GM12892 (cell line): ENCODE data around the gene PIEZO1.
A peak's percentile ranks its signal among the peaks of the same experiment; 100 is the strongest.

ENCODE experiments used
- DNase-seq: peaks from one replicate; pipeline ENCODE4 v3.0.0; 2011; ENCODE audit not compliant: insufficient read length
- FAIRE-seq: peaks from 2 replicates; lab custom pipeline; 2011; peaks lifted over from hg19 to GRCh38; lab: Jason Lieb, UNC
- POLR2A ChIP-seq: IDR thresholded peaks from 2 replicates; pipeline ENCODE4 v1.6.1; 2011; ENCODE audit warnings: low read depth, low read length, control low read depth
- POLR2AphosphoS5 ChIP-seq: IDR thresholded peaks from 2 replicates; pipeline ENCODE4 v1.6.1; 2011; ENCODE audit warnings: low read depth, low read length, control low read depth
- TAF1 ChIP-seq: IDR thresholded peaks from 2 replicates; pipeline ENCODE4 v1.6.1; 2011; ENCODE audit warnings: low read depth, mild to moderate bottlenecking, control low read depth, low read length, borderline replicate concordance

PIEZO1 gene

GRCh38 chr16:88700636-88701482 is 84.2 kb downstream of the PIEZO1 start:
- DNase-seq (peak; percentile 97), FAIRE-seq (peak; percentile 98)
- no peak for TF ChIP-seq TAF1
- peak; percentile 59; the same call in 1 of the 2 replicates for TF ChIP-seq POLR2A
- 0 out of 2 replicates have a peak, but pooled peaks have one; percentile 26 for TF ChIP-seq POLR2AphosphoS5

GRCh38 chr16:88700322-88700635 is 84.7 kb downstream of the PIEZO1 start:
- DNase-seq, result no peak
- no peak for TF ChIP-seq TAF1
- no peak for FAIRE-seq

- FAIRE-seq (no peak), DNase-seq (no peak)
- no peak for TF ChIP-seq POLR2AphosphoS5
Measured at GRCh38 chr16:88699180-88699579, 85.8 kb downstream of the PIEZO1 start.

- no peak for DNase-seq
- no peak for TF ChIP-seq POLR2AphosphoS5
- TF ChIP-seq POLR2A, result no peak
- no peak for TF ChIP-seq TAF1
- no peak for FAIRE-seq
Measured at GRCh38 chr16:88698646-88699045, 86.4 kb downstream of the PIEZO1 start.

GRCh38 chr16:88697831-88698615 is 87.0 kb downstream of the PIEZO1 start:
- FAIRE-seq (no peak), DNase-seq (no peak)
- no peak for TF ChIP-seq POLR2A
- no peak for TF ChIP-seq TAF1
- TF ChIP-seq POLR2AphosphoS5, result no peak

DNA sequence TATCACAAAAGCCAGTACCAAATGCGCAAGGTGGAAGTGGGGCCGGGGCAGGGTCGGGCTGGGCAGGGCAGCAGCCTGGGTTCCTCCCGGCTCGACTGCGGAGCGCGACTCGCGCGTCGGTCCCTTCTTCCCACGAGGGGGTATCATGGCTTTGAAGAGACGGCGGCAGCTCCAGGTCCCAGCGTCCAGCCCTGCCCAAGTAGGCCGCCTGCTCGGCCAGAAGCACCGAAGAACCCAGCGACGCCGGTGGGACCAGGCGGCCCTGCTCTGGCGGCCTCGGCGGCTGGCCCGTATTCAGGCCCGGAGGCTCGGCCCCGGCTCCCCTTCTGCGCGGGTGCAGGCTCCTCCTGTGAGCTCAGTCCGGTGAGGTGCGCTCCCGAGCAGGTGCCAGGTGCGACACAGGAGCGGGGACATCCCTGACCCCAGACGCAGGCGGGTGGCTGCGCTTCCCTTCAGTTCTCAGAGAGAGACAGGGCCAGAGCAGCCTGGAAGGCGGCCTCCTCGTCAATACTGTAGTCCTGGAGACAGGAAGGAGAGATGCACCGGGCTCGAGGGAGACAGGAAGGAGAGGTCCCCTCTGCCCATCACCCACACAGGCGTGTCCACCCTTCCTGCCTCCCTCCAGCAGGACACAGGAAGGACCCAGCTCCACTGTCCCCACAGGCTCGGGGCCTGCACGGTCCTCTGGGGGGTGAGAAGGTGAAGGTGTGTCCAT is 87.7 kb downstream of the PIEZO1 start:
- DNase-seq, result no peak
- TF ChIP-seq POLR2AphosphoS5 (no peak), TAF1 (no peak), POLR2A (no peak)
- FAIRE-seq, result no peak

DNA sequence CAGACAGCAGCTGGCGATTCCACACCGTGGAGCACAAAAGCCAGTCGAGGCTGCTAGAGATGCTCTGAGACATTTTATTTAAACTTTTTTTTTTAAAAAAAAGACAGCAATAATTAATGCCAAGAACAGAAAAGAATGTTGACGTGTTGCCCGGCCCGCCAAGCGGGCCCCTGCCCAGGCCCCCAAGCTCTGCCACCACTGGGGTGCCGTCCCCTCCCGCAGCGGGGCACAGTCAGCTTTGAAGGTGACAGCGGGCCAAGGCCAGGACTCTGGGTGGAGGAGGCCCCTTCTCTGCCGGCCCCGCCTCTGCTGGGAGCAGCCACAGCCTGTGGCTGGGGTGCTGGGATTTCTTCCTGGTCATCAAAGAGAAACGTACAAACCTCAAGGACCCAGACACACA is 88.6 kb downstream of the PIEZO1 start:
- no peak for DNase-seq
- no peak for FAIRE-seq
- TF ChIP-seq TAF1 (no peak), POLR2AphosphoS5 (no peak), POLR2A (no peak)

DNA sequence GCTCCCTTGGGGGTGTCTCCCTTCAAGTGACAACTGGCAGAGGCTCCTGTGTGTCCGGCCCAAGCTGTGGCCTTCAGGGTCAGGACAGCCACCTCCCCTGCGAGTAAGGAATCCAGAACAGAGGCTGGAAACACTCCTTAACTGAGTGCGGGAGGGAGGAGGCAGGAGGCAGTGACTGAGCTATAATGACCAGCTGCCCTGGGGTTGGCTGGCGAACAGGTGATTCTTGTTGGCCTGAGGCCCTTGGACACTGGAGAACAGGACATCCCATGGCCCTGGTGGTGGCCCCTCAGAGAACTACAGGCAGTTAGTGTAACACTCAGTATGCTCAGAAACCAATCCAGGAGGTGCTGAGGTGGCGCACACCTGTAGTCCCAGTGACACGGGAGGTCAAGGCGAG is 89.3 kb downstream of the PIEZO1 start:
- FAIRE-seq (no peak), DNase-seq (no peak)
- no peak for TF ChIP-seq POLR2A

DNA sequence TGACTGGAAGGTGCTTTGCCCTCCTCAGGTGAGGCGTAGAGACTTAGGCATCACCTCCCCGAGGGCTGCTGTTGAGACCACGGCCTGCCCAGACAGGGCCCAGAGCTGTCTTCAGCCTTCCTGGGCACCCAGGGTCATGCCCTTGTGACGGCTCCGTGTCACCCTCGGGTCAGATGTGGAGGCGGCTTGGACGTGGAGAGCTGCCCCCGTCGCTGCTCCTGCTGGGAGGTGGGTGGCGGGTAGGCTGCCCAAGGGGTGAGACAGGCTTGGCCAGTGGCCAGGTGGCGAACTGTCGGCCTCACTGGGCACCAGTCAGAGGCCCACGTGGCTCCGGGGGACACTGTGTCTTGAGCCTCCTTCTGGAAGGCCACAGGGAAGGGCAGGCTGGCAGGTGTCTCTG is 89.8 kb downstream of the PIEZO1 start:
- DNase-seq, result no peak
- TF ChIP-seq POLR2A, result no peak
- TF ChIP-seq TAF1, result no peak
- no peak for TF ChIP-seq POLR2AphosphoS5
- FAIRE-seq, result no peak

- FAIRE-seq, result no peak
- TF ChIP-seq TAF1 (no peak), POLR2A (no peak), POLR2AphosphoS5 (no peak)
Measured at GRCh38 chr16:88694221-88695087, 90.6 kb downstream of the PIEZO1 start.

More at GRCh38 chr16:88694221-88695087, 90.6 kb downstream of the PIEZO1 start:
- DNase-seq, result no peak
